Caco-2 (cell line): Measurements from ENCODE around the gene MAK. TPM values are rescaled to one million over a fixed set of nuclear protein-coding genes. Genes with fewer than 3 reads are reported as not detected.
"Not testable (repeated sequence)": the region's sequence is repeated elsewhere in the genome, so short reads cannot be mapped to it uniquely, and the experiment has no call there.

Experiments
- BruUV-seq: library from RNA; stranded (reverse); fragments of 400-500 nt; replicated peaks from 2 replicates; lab custom pipeline; 2021; lab: Mats Ljungman, UMichigan
- CTCF ChIA-PET: fragments of 300-600 bp; sonication (Branson Sonifier 250); formaldehyde crosslinking; loops from one replicate; lab custom pipeline; 2022; ENCODE audit warnings: antibody characterized with exemption; lab: Charles Lee
- POLR2A ChIA-PET: fragments of 300-600 bp; sonication (Branson Sonifier 250); formaldehyde crosslinking; loops from one replicate; lab custom pipeline; 2022; ENCODE audit warnings: antibody characterized with exemption; lab: Charles Lee
- DNase-seq, 2 experiments: peaks; one replicate each; pipeline versions ENCODE4 v3.0.0 to v3.0.0-alpha.2; 2020 to 2022
- H3K27me3 ChIP-seq: replicated peaks from 2 replicates; pipeline ENCODE4 v1.6.0; 2011; ENCODE audit warnings: low read length; ENCODE audit not compliant: control insufficient read depth, insufficient read depth
- H3K36me3 ChIP-seq: 2 replicates; pipeline ENCODE4 v1.5.1; 2011; ENCODE audit warnings: low read length; ENCODE audit not compliant: control insufficient read depth, insufficient read depth
- H3K4me1 ChIP-seq: fragments of 250-450 bp; sonication (Bioruptor Pico); 2 replicates; pipeline ENCODE4 v1.5.1; 2020; ENCODE audit warnings: mild to moderate bottlenecking
- H3K4me3 ChIP-seq: 2 replicates; pipeline ENCODE4 v1.5.1; 2011; ENCODE audit warnings: low read depth, mild to moderate bottlenecking, control low read depth, low read length
- H3K9me3 ChIP-seq: fragments of 250-450 bp; sonication (Bioruptor Pico); 2 replicates; pipeline ENCODE4 v1.5.1; 2020; ENCODE audit warnings: mild to moderate bottlenecking, moderate library complexity
- H3K27ac Mint-ChIP-seq: one replicate; pipeline ENCODE4 v1.8.0; 2022; ENCODE audit warnings: mixed read lengths; ENCODE audit not compliant: unreplicated experiment
- H3K27me3 Mint-ChIP-seq: one replicate; pipeline ENCODE4 v1.8.0; 2022; ENCODE audit warnings: mixed read lengths; ENCODE audit not compliant: insufficient read depth, unreplicated experiment
- H3K36me3 Mint-ChIP-seq: one replicate; pipeline ENCODE4 v1.8.0; 2022; ENCODE audit warnings: mild to moderate bottlenecking, mixed read lengths; ENCODE audit not compliant: insufficient read depth, unreplicated experiment
- H3K4me1 Mint-ChIP-seq: one replicate; pipeline ENCODE4 v1.8.0; 2022; ENCODE audit warnings: low read depth, mixed read lengths; ENCODE audit not compliant: unreplicated experiment
- H3K4me3 Mint-ChIP-seq: one replicate; pipeline ENCODE4 v1.8.0; 2022; ENCODE audit warnings: mild to moderate bottlenecking, moderate library complexity, mixed read lengths; ENCODE audit not compliant: unreplicated experiment
- H3K9me3 Mint-ChIP-seq: one replicate; pipeline ENCODE4 v1.8.0; 2022; ENCODE audit warnings: mixed read lengths; ENCODE audit not compliant: unreplicated experiment
- intact Hi-C: fragments of 100-400 bp; cut with micrococcal nuclease; formaldehyde crosslinking; loops from one replicate; pipeline ENCODE4 v1.10.0; 2022; ENCODE audit not compliant: unreplicated experiment
- total RNA-seq: library from RNA; stranded (reverse); gene quantifications from 2 replicates; pipeline ENCODE4 v1.2.3, GENCODE V29; 2022
- TF ChIP-seq, protein P1 (sequence below), 2 experiments: fragments of 200-600 bp in 1 of 2; IDR thresholded peaks; 1 replicate in 1 of 2; 2 replicates in 1 of 2; pipeline versions ENCODE4 v1.5.1 to v1.8.0; 2011 to 2022; ENCODE audit warnings: antibody characterized with exemption in 1 of 2, control low read depth in 1 of 2, inconsistent platforms in 1 of 2, low read depth in 1 of 2, low read length in 1 of 2, mild to moderate bottlenecking in 1 of 2, moderate library complexity in 1 of 2; ENCODE audit not compliant: insufficient read depth in 1 of 2, severe bottlenecking in 1 of 2, unreplicated experiment in 1 of 2

MAK gene
- total RNA-seq, 1 experiment from 2014 or later: 0.16 TPM

DNA sequence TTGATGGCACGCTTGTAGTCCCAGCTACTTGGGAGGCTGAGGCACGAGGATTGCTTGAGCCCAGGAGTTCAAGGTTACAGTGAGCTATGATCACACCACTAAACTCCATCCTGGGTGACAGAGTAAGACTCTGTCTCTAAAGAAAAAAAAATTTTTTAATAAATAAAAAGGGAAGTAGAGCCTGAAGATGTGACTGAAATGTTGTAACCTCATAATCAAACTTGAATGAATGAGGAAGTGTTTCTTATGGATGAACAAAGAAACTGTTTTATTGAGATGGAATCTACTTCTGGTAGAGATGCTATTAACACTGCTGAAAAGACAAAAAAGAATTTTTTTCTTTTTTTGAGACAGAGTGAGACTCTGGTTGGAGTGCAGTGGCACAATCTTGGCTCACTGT, 6.7 kb downstream of the MAK start:
- Mint-ChIP-seq H3K27ac (no peak overlapping the region), H3K4me1 (no peaks in the 10 kb centered on the region), H3K36me3 (no peaks in the 10 kb centered on the region), H3K27me3 (no peaks in the 10 kb centered on the region), H3K4me3 (no peak overlapping the region), H3K9me3 (peaks cover 9% of the 10 kb centered on the region)
- intact Hi-C loops: no loop called here
- Histone ChIP-seq H3K36me3 (no peaks in the 10 kb centered on the region), H3K9me3 (0 out of 2 replicates have a peak, but pooled peaks cover 9% of the 10 kb centered on the region), H3K4me1 (peaks cover under 1% of the 10 kb centered on the region), H3K4me3 (no peak overlapping the region), H3K27me3 (no peaks in the 10 kb centered on the region)
- no peak for DNase-seq
- POLR2A ChIA-PET: no interaction called here
- BruUV-seq: no TSS peak
- CTCF ChIA-PET: no interaction called here
- TF ChIP-seq, protein P1, sequence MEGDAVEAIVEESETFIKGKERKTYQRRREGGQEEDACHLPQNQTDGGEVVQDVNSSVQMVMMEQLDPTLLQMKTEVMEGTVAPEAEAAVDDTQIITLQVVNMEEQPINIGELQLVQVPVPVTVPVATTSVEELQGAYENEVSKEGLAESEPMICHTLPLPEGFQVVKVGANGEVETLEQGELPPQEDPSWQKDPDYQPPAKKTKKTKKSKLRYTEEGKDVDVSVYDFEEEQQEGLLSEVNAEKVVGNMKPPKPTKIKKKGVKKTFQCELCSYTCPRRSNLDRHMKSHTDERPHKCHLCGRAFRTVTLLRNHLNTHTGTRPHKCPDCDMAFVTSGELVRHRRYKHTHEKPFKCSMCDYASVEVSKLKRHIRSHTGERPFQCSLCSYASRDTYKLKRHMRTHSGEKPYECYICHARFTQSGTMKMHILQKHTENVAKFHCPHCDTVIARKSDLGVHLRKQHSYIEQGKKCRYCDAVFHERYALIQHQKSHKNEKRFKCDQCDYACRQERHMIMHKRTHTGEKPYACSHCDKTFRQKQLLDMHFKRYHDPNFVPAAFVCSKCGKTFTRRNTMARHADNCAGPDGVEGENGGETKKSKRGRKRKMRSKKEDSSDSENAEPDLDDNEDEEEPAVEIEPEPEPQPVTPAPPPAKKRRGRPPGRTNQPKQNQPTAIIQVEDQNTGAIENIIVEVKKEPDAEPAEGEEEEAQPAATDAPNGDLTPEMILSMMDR (IDR thresholded peaks at IDR 0.05; ENCODE audit: insufficient read depth in 1 of 2, low read depth in 1 of 2, low read length in 1 of 2, severe bottlenecking in 1 of 2, unreplicated experiment in 1 of 2): no peak

DNA sequence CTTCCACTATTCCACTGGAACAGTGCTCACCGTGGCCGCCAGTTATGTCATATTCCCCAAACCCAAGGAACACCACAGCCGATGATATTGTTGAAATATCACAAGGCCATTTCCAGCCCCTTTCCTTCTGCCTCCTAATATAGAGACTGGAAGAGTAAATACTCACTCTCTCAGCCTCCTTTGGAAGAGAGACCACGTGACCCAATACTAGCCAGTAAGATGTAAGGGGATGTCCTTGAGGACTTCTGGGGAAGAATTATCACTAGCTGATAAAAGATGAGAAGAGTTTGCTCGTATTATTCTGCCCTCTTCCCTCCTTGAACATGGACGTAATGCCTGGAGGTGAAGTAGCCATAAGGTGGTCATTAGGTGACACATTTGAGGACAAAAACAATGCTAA, 13.5 kb downstream of the MAK start:
- Histone ChIP-seq H3K4me1 (no peaks in the 10 kb centered on the region), H3K4me3 (no peak overlapping the region), H3K36me3 (no peaks in the 10 kb centered on the region), H3K9me3 (no peaks in the 10 kb centered on the region), H3K27me3 (no peaks in the 10 kb centered on the region)
- no peaks in the 10 kb centered on the region for H3K36me3 Mint-ChIP-seq
- no peaks in the 10 kb centered on the region for H3K4me1 Mint-ChIP-seq
- TF ChIP-seq, protein P1 (IDR thresholded peaks at IDR 0.05; ENCODE audit: insufficient read depth in 1 of 2, low read depth in 1 of 2, low read length in 1 of 2, severe bottlenecking in 1 of 2, unreplicated experiment in 1 of 2): no peak
- no peaks in the 10 kb centered on the region for H3K9me3 Mint-ChIP-seq
- BruUV-seq: no TSS peak
- no peak overlapping the region for H3K4me3 Mint-ChIP-seq
- CTCF ChIA-PET: no interaction called here
- POLR2A ChIA-PET: no interaction called here
- H3K27ac Mint-ChIP-seq: no peak overlapping the region
- intact Hi-C loops: no loop called here
- no peak for DNase-seq
- H3K27me3 Mint-ChIP-seq: no peaks in the 10 kb centered on the region

DNA sequence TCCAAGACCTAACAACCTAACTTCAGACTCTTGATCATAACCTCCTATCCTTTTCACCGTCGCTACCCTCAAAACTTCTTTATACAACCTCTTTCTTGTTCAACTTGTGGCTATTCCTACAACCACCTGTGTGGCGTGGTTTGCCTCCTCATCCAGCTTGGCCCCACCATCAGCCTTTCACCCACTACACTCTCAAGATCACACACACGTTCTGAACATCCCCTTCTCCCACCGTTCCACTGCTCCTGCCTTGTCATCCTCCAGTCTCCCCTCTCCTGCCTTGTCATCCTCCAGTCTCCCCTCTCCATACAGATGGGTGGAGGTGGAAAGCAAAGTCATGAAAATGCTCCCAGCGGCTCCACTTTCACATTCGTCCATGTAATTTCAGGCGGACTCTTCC, 14.0 kb downstream of the MAK start:
- CTCF ChIA-PET: no interaction called here
- Mint-ChIP-seq H3K27me3 (no peaks in the 10 kb centered on the region), H3K4me1 (no peaks in the 10 kb centered on the region), H3K36me3 (no peaks in the 10 kb centered on the region), H3K9me3 (no peaks in the 10 kb centered on the region), H3K27ac (no peak overlapping the region), H3K4me3 (no peak overlapping the region)
- BruUV-seq: no TSS peak
- POLR2A ChIA-PET: no interaction called here
- DNase-seq: no peak
- intact Hi-C loops: no loop called here
- TF ChIP-seq, protein P1 (IDR thresholded peaks at IDR 0.05; ENCODE audit: insufficient read depth in 1 of 2, low read depth in 1 of 2, low read length in 1 of 2, severe bottlenecking in 1 of 2, unreplicated experiment in 1 of 2): no peak
- Histone ChIP-seq H3K27me3 (no peaks in the 10 kb centered on the region), H3K36me3 (no peaks in the 10 kb centered on the region), H3K9me3 (no peaks in the 10 kb centered on the region), H3K4me1 (no peaks in the 10 kb centered on the region), H3K4me3 (no peak overlapping the region)

DNA sequence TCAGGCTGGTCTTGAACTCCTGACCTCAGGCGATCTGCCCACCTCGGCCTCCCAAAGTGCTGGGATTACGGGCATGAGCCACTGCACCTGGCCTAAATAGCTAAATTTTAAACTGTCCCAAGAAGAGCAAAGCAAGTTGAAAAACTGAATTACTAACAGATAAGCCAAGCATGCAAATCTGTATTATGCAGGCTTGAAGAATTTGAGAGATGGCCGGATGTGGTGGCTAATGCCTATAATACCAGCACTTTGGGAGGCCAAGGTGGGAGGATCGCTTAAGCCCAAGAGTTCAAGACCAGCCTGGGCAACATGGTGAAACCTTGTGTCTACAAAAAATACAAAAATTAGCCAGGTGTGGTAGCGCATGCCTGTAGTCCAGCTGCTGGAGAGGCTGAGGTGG, 24.2 kb downstream of the MAK start:
- CTCF ChIA-PET, POLR2A ChIA-PET, H3K9me3 ChIP-seq, H3K27ac Mint-ChIP-seq, H3K4me3 ChIP-seq, intact Hi-C loops, H3K9me3 Mint-ChIP-seq, H3K36me3 ChIP-seq, H3K36me3 Mint-ChIP-seq, DNase-seq, H3K27me3 Mint-ChIP-seq, H3K4me3 Mint-ChIP-seq, BruUV-seq, H3K4me1 Mint-ChIP-seq, H3K4me1 ChIP-seq, H3K27me3 ChIP-seq: not testable (repeated sequence)
